GM12892 (cell line): ENCODE results near the gene P4HTM.

ENCODE experiments used
- POLR2A ChIP-seq: IDR thresholded peaks from 2 replicates; pipeline ENCODE4 v1.6.1; 2011; ENCODE audit warnings: low read depth, low read length, control low read depth
- POLR2AphosphoS5 ChIP-seq: IDR thresholded peaks from 2 replicates; pipeline ENCODE4 v1.6.1; 2011; ENCODE audit warnings: low read depth, low read length, control low read depth

DNA sequence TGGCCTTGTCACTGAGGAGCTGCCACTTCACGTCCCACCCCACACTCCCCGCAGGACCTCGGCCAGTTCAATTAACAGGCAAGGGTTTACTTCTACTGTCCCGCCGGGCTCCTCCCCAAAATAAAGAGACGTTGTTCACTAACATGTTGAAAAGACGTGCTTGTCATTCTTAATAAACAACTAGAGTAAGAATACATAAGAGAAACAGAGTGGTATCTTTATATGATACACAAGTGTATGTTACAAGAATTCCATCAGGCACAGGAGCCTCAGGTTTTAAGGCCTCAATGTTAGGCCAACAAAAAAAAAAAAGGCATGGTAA, 39.5 kb downstream of the P4HTM start:
- TF ChIP-seq POLR2A (no peak), POLR2AphosphoS5 (no peak)
